H1 (cell line): ENCODE results near the gene GJD2. TPM values are rescaled to one million over a fixed set of nuclear protein-coding genes. Genes with fewer than 3 reads are reported as not detected.

Experiments used
- CTCF ChIA-PET: fragments of 300-600 bp; sonication (Branson Sonifier 250); formaldehyde crosslinking; loops from one replicate; lab custom pipeline; 2021; ENCODE audit not compliant: partially characterized antibody; lab: Charles Lee
- POLR2A ChIA-PET: fragments of 300-600 bp; sonication (Branson Sonifier 250); formaldehyde crosslinking; loops from one replicate; lab custom pipeline; 2021; ENCODE audit warnings: inconsistent platforms; ENCODE audit not compliant: partially characterized antibody; lab: Charles Lee
- DNase-seq, 2 experiments: peaks; one replicate each; pipeline versions ENCODE4 v3.0.0 to v3.0.0-alpha.2; 2010 to 2022; ENCODE audit warnings: low spot score in 2 of 2, low read depth in 1 of 2, mixed read lengths in 1 of 2
- FAIRE-seq: peaks from 2 replicates; lab custom pipeline; 2011; peaks lifted over from hg19 to GRCh38; lab: Jason Lieb, UNC
- H2AFZ ChIP-seq: 2 replicates; pipeline ENCODE4 v1.8.1; 2012; ENCODE audit warnings: low read length, inconsistent platforms
- H2AK5ac ChIP-seq: 2 replicates; pipeline ENCODE4 v1.6.1; 2013; ENCODE audit warnings: low read depth, low read length
- H2BK120ac ChIP-seq: replicated peaks from 2 replicates; pipeline ENCODE3; 2013; ENCODE audit warnings: low read depth, low read length, inconsistent platforms
- H2BK12ac ChIP-seq: 2 replicates; pipeline ENCODE4 v1.6.1; 2013; ENCODE audit warnings: low read depth, low read length
- H2BK15ac ChIP-seq: 2 replicates; pipeline ENCODE4 v1.6.1; 2013; ENCODE audit warnings: low read length
- H2BK20ac ChIP-seq: 2 replicates; pipeline ENCODE4 v1.6.1; 2013; ENCODE audit warnings: low read length
- H2BK5ac ChIP-seq: 2 replicates; pipeline ENCODE4 v1.6.1; 2013; ENCODE audit warnings: low read depth, low read length
- H3K14ac ChIP-seq: 2 replicates; pipeline ENCODE4 v1.6.1; 2013; ENCODE audit warnings: inconsistent platforms; ENCODE audit not compliant: insufficient read length
- H3K18ac ChIP-seq: 2 replicates; pipeline ENCODE4 v1.6.1; 2013; ENCODE audit warnings: low read length; ENCODE audit errors: extremely low read depth
- H3K23ac ChIP-seq: 2 replicates; pipeline ENCODE4 v1.6.1; 2013; ENCODE audit warnings: inconsistent platforms; ENCODE audit not compliant: insufficient read length
- H3K23me2 ChIP-seq: 2 replicates; pipeline ENCODE4 v1.6.1; 2013; ENCODE audit warnings: low read depth, low read length
- H3K27ac ChIP-seq: 2 replicates; pipeline ENCODE4 v1.6.1; 2011; ENCODE audit warnings: low read depth, low read length, inconsistent platforms
- H3K27me3 ChIP-seq, 4 experiments: replicated peaks in 1 of 4; 1 replicate in 1 of 4; 2 replicates in 3 of 4; pipeline versions ENCODE4 v1.6.1 to v1.8.1; 2011 to 2013; ENCODE audit warnings: low read length in 3 of 4, mild to moderate bottlenecking in 3 of 4, inconsistent platforms in 2 of 4, mixed read lengths in 2 of 4, moderate library complexity in 1 of 4; ENCODE audit not compliant: control insufficient read depth in 3 of 4, insufficient read depth in 3 of 4; ENCODE audit errors: extremely low read depth in 1 of 4
- H3K36me3 ChIP-seq, 4 experiments: 2 replicates each; pipeline versions ENCODE4 v1.6.1 to v1.8.1; 2011 to 2013; ENCODE audit warnings: mild to moderate bottlenecking in 4 of 4, low read length in 3 of 4, moderate library complexity in 2 of 4, control low read depth in 1 of 4, inconsistent platforms in 1 of 4; ENCODE audit not compliant: insufficient read depth in 4 of 4, control insufficient read depth in 2 of 4
- H3K4ac ChIP-seq: replicated peaks from 2 replicates; pipeline ENCODE3; 2013; ENCODE audit warnings: low read length, low read depth, mixed read lengths, inconsistent platforms; ENCODE audit not compliant: insufficient read length
- H3K4me1 ChIP-seq, 4 experiments: replicated peaks in 1 of 4; 1 replicate in 1 of 4; 2 replicates in 3 of 4; pipeline versions ENCODE4 v1.6.1 to v1.8.1; 2011 to 2013; ENCODE audit warnings: low read length in 3 of 4, inconsistent platforms in 2 of 4, mixed read lengths in 1 of 4; ENCODE audit not compliant: insufficient read depth in 4 of 4, control insufficient read depth in 3 of 4
- H3K4me2 ChIP-seq, 2 experiments: 2 replicates each; pipeline versions ENCODE4 v1.6.1 to v1.8.1; 2011 to 2013; ENCODE audit warnings: low read depth in 2 of 2, low read length in 2 of 2, control low read depth in 1 of 2, inconsistent platforms in 1 of 2, mild to moderate bottlenecking in 1 of 2; ENCODE audit not compliant: insufficient read depth in 1 of 2
- H3K4me3 ChIP-seq, 4 experiments: fragments of 200-600, 300-600 bp in 1 of 4; sonication (generic), shearing (Covaris generic), sonication (Bioruptor Twin) in 1 of 4; 2 replicates each; pipeline versions ENCODE4 v1.5.1 to v1.8.1; 2011 to 2016; ENCODE audit warnings: low read length in 4 of 4, low read depth in 3 of 4, control low read depth in 2 of 4, inconsistent platforms in 2 of 4, mild to moderate bottlenecking in 2 of 4, mixed read lengths in 1 of 4, moderate library complexity in 1 of 4; ENCODE audit not compliant: insufficient read depth in 2 of 4; ENCODE audit errors: extremely low read depth in 1 of 4
- H3K56ac ChIP-seq: replicated peaks from 2 replicates; pipeline ENCODE3; 2013; ENCODE audit warnings: low read depth, mild to moderate bottlenecking, mixed read lengths, low read length, inconsistent platforms; ENCODE audit not compliant: insufficient read length
- H3K79me1 ChIP-seq: 2 replicates; pipeline ENCODE4 v1.6.1; 2013; ENCODE audit warnings: low read depth, low read length, control low read depth
- H3K79me2 ChIP-seq, 2 experiments: 2 replicates each; pipeline versions ENCODE4 v1.6.1 to v1.8.1; 2012 to 2013; ENCODE audit warnings: low read length in 2 of 2, mild to moderate bottlenecking in 2 of 2, inconsistent platforms in 1 of 2; ENCODE audit not compliant: insufficient read depth in 2 of 2, control insufficient read depth in 1 of 2
- H3K9ac ChIP-seq, 4 experiments: replicated peaks in 1 of 4; 1 replicate in 1 of 4; 2 replicates in 3 of 4; pipeline versions ENCODE4 v1.6.1 to v1.8.1; 2011 to 2013; ENCODE audit warnings: low read depth in 3 of 4, low read length in 3 of 4, control low read depth in 2 of 4, mild to moderate bottlenecking in 2 of 4, moderate library complexity in 2 of 4, inconsistent platforms in 1 of 4; ENCODE audit errors: extremely low read depth in 1 of 4
- H3K9me3 ChIP-seq, 2 experiments: 2 replicates each; pipeline versions ENCODE4 v1.6.1 to v1.8.1; 2012 to 2013; ENCODE audit warnings: mild to moderate bottlenecking in 2 of 2, moderate library complexity in 2 of 2, control low read depth in 1 of 2, inconsistent platforms in 1 of 2, low read depth in 1 of 2, low read length in 1 of 2, mixed read lengths in 1 of 2; ENCODE audit not compliant: insufficient read depth in 2 of 2
- H4K20me1 ChIP-seq, 2 experiments: replicated peaks in 1 of 2; 2 replicates each; pipeline versions ENCODE3 to v1.8.1; 2011 to 2013; ENCODE audit warnings: inconsistent platforms in 2 of 2, low read length in 2 of 2, mild to moderate bottlenecking in 1 of 2; ENCODE audit not compliant: insufficient read depth in 2 of 2, control insufficient read depth in 1 of 2
- H4K5ac ChIP-seq: 2 replicates; pipeline ENCODE4 v1.6.1; 2013; ENCODE audit warnings: low read length, low read depth, mixed read lengths, inconsistent platforms; ENCODE audit not compliant: insufficient read length
- H4K8ac ChIP-seq: 2 replicates; pipeline ENCODE4 v1.8.0; 2013; ENCODE audit warnings: mild to moderate bottlenecking, moderate library complexity, low read length, inconsistent platforms; ENCODE audit not compliant: insufficient read depth; ENCODE audit errors: extremely low read depth
- H4K91ac ChIP-seq: replicated peaks from 2 replicates; pipeline ENCODE3; 2013; ENCODE audit warnings: low read length, mixed read lengths, inconsistent platforms; ENCODE audit not compliant: insufficient read length
- KDM1A ChIP-seq: fragments of 200-600, 300-600 bp; sonication (generic); IDR thresholded peaks from 2 replicates; pipeline ENCODE4 v1.7.1; 2016; ENCODE audit warnings: mild to moderate bottlenecking, low read length, borderline replicate concordance
- NANOG ChIP-seq: IDR thresholded peaks from 2 replicates; pipeline ENCODE4 v1.6.1; 2011; ENCODE audit warnings: low read length, low read depth, mild to moderate bottlenecking, inconsistent platforms; ENCODE audit not compliant: insufficient read depth, poor library complexity, severe bottlenecking
- polyA plus RNA-seq, 7 experiments: library from polyadenylated mRNA; depleted of rRNA in 3 of 7; stranded (reverse) in 5 of 7; unstranded in 2 of 7; fragments of >200 nt in 5 of 7; fragments of 200-250 nt in 2 of 7; gene quantifications; 1 replicate in 5 of 7; 2 replicates in 1 of 7; 4 replicates in 1 of 7; pipeline versions ENCODE4 v1.2.1 to v1.2.3, GENCODE V29; 2011 to 2013; ENCODE audit warnings: missing spikeins in 2 of 7, mixed read lengths in 2 of 7
- total RNA-seq: library from RNA; stranded (reverse); fragmentation: NEBNext Ultra II Directional; extraction: Animal tissue kit (Norgen Biotek cat#: 25700); gene quantifications from 2 replicates; pipeline ENCODE4 v1.2.1, GENCODE V29; 2021

GJD2 gene
- total and polyA plus RNA-seq, 2 of the 8 experiments (the other 6 are each of a cell fraction or from before 2014, with no cell fraction given), result 0.39 to 0.54 TPM

- DNase-seq (no peak), FAIRE-seq (no peak)
- no peak overlapping the region for H3K4me3 ChIP-seq
- no peak overlapping the region for H2BK5ac ChIP-seq
- H3K56ac ChIP-seq, result no peak overlapping the region
- ChIA-PET CTCF (no interaction called here), POLR2A (interaction anchor here (1.0 to 1.7 kb wide), 2 partner anchors 9 to 136 kb away, joined by 3 to 7 read pairs; no protein-coding TSS in a partner anchor)
- no peak overlapping the region; the same call in 1 of the 2 replicates for H2AFZ ChIP-seq
- H3K36me3 ChIP-seq, result no peaks in the 10 kb centered on the region
- no peaks in the 10 kb centered on the region for H3K79me1 ChIP-seq
- no peaks in the 10 kb centered on the region for H3K4me1 ChIP-seq
- H2BK15ac ChIP-seq, result no peak overlapping the region
- H2BK12ac ChIP-seq, result no peak overlapping the region
- no peaks in the 10 kb centered on the region for H3K23me2 ChIP-seq
- peaks cover 0 to 4% (median 0%) of the 10 kb centered on the region in 4 experiments; a peak in 1 of 7 replicates for H3K27me3 ChIP-seq
- H3K23ac ChIP-seq, result no peak overlapping the region
- no peaks in the 10 kb centered on the region for H4K20me1 ChIP-seq
- no peaks in the 10 kb centered on the region for H3K79me2 ChIP-seq
- TF ChIP-seq KDM1A (no peak), NANOG (no peak)
- no peak overlapping the region for H3K14ac ChIP-seq
- no peak overlapping the region for H3K18ac ChIP-seq
- no peak overlapping the region for H3K4ac ChIP-seq
- H2BK20ac ChIP-seq, result no peak overlapping the region
- H3K27ac ChIP-seq, result no peak overlapping the region
- no peak overlapping the region for H4K5ac ChIP-seq
- H4K8ac ChIP-seq, result no peak overlapping the region
- H3K4me2 ChIP-seq, result no peak overlapping the region
- H3K9me3 ChIP-seq, result no peaks in the 10 kb centered on the region
- H3K9ac ChIP-seq, result no peak overlapping the region
- H4K91ac ChIP-seq, result no peak overlapping the region
- H2AK5ac ChIP-seq, result no peak overlapping the region
- H2BK120ac ChIP-seq, result no peak overlapping the region
Observed at GRCh38 chr15:34783991-34784390, 29.2 kb upstream of the GJD2 start.
